ENCODE measurements around the gene CNOT1.

Gene CNOT1

DNA sequence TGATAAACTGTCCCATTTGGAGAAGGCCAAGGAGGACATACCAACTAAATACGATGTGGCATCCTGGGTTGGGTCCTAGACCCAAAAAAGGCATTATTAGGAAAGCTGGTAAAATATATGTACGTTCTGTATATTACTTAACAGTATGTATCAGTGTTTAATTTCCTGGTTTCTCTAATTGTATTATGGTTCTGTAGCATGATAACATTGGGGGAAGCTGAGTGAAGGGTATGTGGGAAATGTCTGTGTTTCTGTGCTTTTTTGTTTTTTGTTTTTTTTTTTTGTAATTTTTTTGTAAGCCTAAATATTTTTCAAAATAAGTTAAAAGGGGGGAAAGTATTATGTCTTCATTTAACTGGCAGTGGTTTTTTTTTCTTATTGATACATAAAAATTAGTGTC, 151.2 kb downstream of the CNOT1 start:
- DNase-seq: no peak

DNA sequence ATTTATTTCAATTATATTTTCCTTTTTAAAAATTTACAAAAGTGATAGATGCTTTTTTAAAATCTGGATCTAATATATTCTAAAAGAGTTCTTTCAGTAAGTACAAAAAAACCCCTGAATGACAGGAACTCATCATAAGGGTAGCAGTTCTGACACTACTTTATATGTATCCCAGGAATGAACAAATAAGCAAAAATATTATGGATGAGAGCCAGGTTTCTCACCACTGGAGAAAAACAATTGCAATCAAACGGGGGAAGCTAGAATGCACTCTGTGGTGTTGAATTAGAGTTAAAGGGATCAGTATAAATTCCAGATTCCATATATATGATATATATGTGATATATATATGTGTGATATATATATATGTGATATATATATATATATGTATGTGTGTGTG, 152.8 kb downstream of the CNOT1 start:
- no peak for DNase-seq

DNA sequence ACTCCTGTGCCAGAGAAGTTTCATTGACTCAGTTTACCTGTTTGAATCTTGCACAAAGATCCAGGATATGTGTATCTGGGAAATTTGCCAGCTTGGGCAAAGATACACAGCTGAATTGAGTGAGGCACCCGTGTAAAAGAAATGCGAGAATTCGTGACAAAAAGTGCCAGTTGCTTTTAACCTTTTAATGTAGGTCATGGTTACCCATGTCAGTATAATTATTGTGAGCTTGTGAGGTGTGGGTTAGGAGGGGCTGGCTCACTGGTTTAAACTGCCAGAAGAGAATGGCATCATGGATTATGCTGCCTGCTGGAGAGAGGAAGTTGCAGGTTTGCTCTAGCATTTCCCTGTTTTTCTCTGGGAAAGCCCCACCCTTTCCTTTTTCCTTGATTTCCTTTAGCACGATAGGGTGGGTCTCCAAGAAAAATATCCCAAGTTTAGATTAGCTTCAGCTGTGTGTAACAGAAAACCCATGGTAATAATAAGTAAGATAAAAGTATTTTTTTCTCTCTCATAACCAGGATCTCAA, 154.5 kb downstream of the CNOT1 start:
- DNase-seq: no peak

- DNase-seq: no peak
These were observed 155.3 kb downstream of the CNOT1 start for GRCh38 chr16:58474296-58474695.

- no peak for DNase-seq
These were observed 156.8 kb downstream of the CNOT1 start for GRCh38 chr16:58472827-58473226.

GRCh38 chr16:58472266-58472665, 157.4 kb downstream of the CNOT1 start:
- DNase-seq: no peak

DNA sequence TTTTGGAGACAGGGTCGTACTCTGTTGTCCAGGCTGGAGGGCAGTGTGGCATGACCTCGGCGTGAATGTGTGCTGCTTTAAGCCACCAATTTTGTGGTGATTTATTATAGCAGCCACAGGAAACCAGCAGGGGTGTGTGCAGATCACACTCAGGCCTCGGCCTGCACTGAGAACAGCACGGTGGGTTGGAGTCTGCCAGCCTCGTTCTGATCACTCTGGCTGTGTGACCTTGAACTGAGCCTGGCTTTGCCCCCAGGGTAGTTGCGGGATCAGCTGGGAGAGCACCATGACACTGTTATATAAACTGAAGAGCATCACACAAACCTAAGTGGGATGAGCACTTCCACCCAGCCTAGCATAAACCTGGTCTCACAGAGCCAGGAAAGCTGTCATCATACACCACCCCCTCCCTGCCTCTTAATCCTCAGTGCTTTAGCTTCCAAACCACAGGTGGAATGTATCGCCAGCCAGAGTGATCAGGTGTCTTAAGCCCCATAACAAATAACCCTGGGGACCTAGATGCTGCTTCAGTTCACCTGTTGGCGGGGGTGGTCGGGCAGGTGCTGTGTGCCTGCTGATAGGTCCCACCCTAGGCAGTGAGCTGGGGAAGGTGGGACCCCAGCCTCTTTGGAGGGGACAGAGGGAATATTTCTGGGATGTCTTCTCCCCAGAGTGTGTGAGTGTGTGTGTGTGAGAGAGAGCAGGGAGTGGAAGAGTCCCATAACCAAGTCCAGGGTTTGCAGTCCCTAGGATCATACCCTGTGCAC, 158.2 kb downstream of the CNOT1 start:
- DNase-seq: no peak
